A673 (cell line): ENCODE data around the gene KLHL5. TPM values are rescaled to one million over a fixed set of nuclear protein-coding genes. Genes with fewer than 3 reads are reported as not detected.

ENCODE experiments used
- BruUV-seq: library from RNA; stranded (reverse); fragments of 400-500 nt; replicated peaks from 2 replicates; lab custom pipeline; 2021; lab: Mats Ljungman, UMichigan
- CTCF ChIA-PET: fragments of 300-600 bp; sonication (Branson Sonifier 250); formaldehyde crosslinking; loops from one replicate; lab custom pipeline; 2022; ENCODE audit warnings: antibody characterized with exemption; lab: Charles Lee
- POLR2A ChIA-PET: fragments of 300-600 bp; sonication (Branson Sonifier 250); formaldehyde crosslinking; loops from one replicate; lab custom pipeline; 2022; ENCODE audit warnings: antibody characterized with exemption; ENCODE audit not compliant: low non-redundant PET; lab: Charles Lee
- DNase-seq: peaks from one replicate; pipeline ENCODE4 v3.0.0-alpha.2; 2015; ENCODE audit warnings: low spot score
- H3K27ac ChIP-seq: fragments of 200-600 bp; sonication (generic); 2 replicates; pipeline ENCODE4 v1.5.1; 2016; ENCODE audit warnings: mixed run types, low read depth, mild to moderate bottlenecking, mixed read lengths, antibody characterized with exemption, low read length; ENCODE audit not compliant: poor library complexity, severe bottlenecking
- H3K27me3 ChIP-seq: fragments of 200-600 bp; sonication (generic); replicated peaks from 2 replicates; pipeline ENCODE4 v1.6.1; 2017; ENCODE audit warnings: mixed run types, low read depth, mild to moderate bottlenecking, mixed read lengths, antibody characterized with exemption, low read length; ENCODE audit not compliant: insufficient read depth, poor library complexity
- H3K36me3 ChIP-seq: fragments of 200-600 bp; sonication (generic); 2 replicates; pipeline ENCODE4 v1.6.1; 2016; ENCODE audit warnings: mixed run types, mild to moderate bottlenecking, mixed read lengths, antibody characterized with exemption, low read length; ENCODE audit not compliant: insufficient read depth, poor library complexity, severe bottlenecking
- H3K4me1 ChIP-seq: fragments of 200-600 bp; sonication (generic); 2 replicates; pipeline ENCODE4 v1.6.1; 2017; ENCODE audit warnings: mixed run types, mild to moderate bottlenecking, mixed read lengths, antibody characterized with exemption, low read length; ENCODE audit not compliant: insufficient read depth, poor library complexity, severe bottlenecking
- H3K4me3 ChIP-seq: fragments of 200-600 bp; sonication (generic); 2 replicates; pipeline ENCODE4 v1.5.1; 2016; ENCODE audit warnings: low read depth, mixed run types, mild to moderate bottlenecking, mixed read lengths, low read length; ENCODE audit not compliant: poor library complexity, severe bottlenecking
- H3K9me3 ChIP-seq: fragments of 200-600 bp; sonication (generic); 2 replicates; pipeline ENCODE4 v1.6.1; 2016; ENCODE audit warnings: mixed run types, low read depth, mild to moderate bottlenecking, mixed read lengths, antibody characterized with exemption, low read length; ENCODE audit not compliant: poor library complexity, severe bottlenecking
- CTCF ChIP-seq: fragments of 300-800, 200-600 bp; sonication (generic); conservative IDR thresholded peaks from 2 replicates; pipeline ENCODE4 v1.5.1; 2017; ENCODE audit warnings: low read depth, mild to moderate bottlenecking, antibody characterized with exemption, low read length, moderate library complexity, mixed read lengths
- EZH2 ChIP-seq: fragments of 200-600 bp; sonication (generic); IDR thresholded peaks from 2 replicates; pipeline ENCODE4 v1.6.1; 2017; ENCODE audit warnings: borderline replicate concordance, low read depth, mild to moderate bottlenecking, mixed read lengths, antibody characterized with exemption, low read length; ENCODE audit not compliant: poor library complexity, severe bottlenecking
- intact Hi-C: fragments of 100-400 bp; cut with micrococcal nuclease; formaldehyde crosslinking; loops from one replicate; pipeline ENCODE4 v1.10.0; 2022; ENCODE audit not compliant: unreplicated experiment
- total RNA-seq: library from RNA; stranded (reverse); gene quantifications from 2 replicates; pipeline ENCODE4 v1.2.3, GENCODE V29; 2021

The KLHL5 gene
- total RNA-seq, 1 experiment from 2014 or later, result 21.6 TPM

- Histone ChIP-seq H3K36me3 (no peaks in the 10 kb centered on the region), H3K27ac (no peak overlapping the region), H3K4me3 (no peak overlapping the region), H3K4me1 (no peaks in the 10 kb centered on the region), H3K9me3 (no peaks in the 10 kb centered on the region), H3K27me3 (no peaks in the 10 kb centered on the region)
- DNase-seq, result no peak
- CTCF ChIA-PET, result no interaction called here
- intact Hi-C loops, result no loop called here
- POLR2A ChIA-PET, result no interaction called here
- no peak for TF ChIP-seq CTCF
- TF ChIP-seq EZH2, result no peak
- no TSS peak for BruUV-seq
These were observed 39.0 kb upstream of the KLHL5 start for GRCh38 chr4:39023059-39023458.

GRCh38 chr4:39024311-39024865 lies 37.6 kb upstream of the KLHL5 start:
- no peaks in the 10 kb centered on the region for H3K4me1 ChIP-seq
- TF ChIP-seq EZH2 (no peak), CTCF (no peak)
- CTCF ChIA-PET, result no interaction called here
- no TSS peak for BruUV-seq
- H3K4me3 ChIP-seq, result no peak overlapping the region
- intact Hi-C loops, result no loop called here
- no peaks in the 10 kb centered on the region for H3K27me3 ChIP-seq
- no peak for DNase-seq
- POLR2A ChIA-PET, result no interaction called here
- no peak overlapping the region for H3K27ac ChIP-seq
- H3K9me3 ChIP-seq, result no peaks in the 10 kb centered on the region
- no peaks in the 10 kb centered on the region for H3K36me3 ChIP-seq

GRCh38 chr4:39025552-39026085 lies 36.4 kb upstream of the KLHL5 start:
- TF ChIP-seq CTCF, result no peak
- no peak for TF ChIP-seq EZH2
- H3K9me3 ChIP-seq, result no peaks in the 10 kb centered on the region
- H3K27ac ChIP-seq, result no peak overlapping the region
- DNase-seq, result no peak
- no peaks in the 10 kb centered on the region for H3K4me1 ChIP-seq
- CTCF ChIA-PET, result no interaction called here
- no peaks in the 10 kb centered on the region for H3K27me3 ChIP-seq
- H3K36me3 ChIP-seq, result no peaks in the 10 kb centered on the region
- intact Hi-C loops, result no loop called here
- H3K4me3 ChIP-seq, result no peak overlapping the region
- POLR2A ChIA-PET, result no interaction called here
- no TSS peak for BruUV-seq
